Gastrocnemius medialis (tissue), 4 donors: ENCODE data around the gene RUNDC1. TPM values are rescaled to one million over a fixed set of nuclear protein-coding genes. Genes with fewer than 3 reads are reported as not detected.

Source experiments
- ATAC-seq, 2 donors: fragments of 150-250 bp; one replicate each; pipeline ENCODE4 v1.9.1; 2016
- DNase-seq, 2 donors: peaks; one replicate each; pipeline ENCODE4 v3.0.0-alpha.2; 2019
- H3K27ac ChIP-seq, 4 donors: fragments of 200-600 bp; sonication (generic); 1 replicate in 1 of 4; 2 replicates in 3 of 4; pipeline ENCODE4 v1.5.1; 2016 to 2018; ENCODE audit warnings: mild to moderate bottlenecking in 2 of 4, moderate library complexity in 1 of 4
- H3K27me3 ChIP-seq, 3 donors: fragments of 200-600 bp; sonication (generic) in 2 of 3; 1 replicate in 1 of 3; 2 replicates in 2 of 3; pipeline versions ENCODE4 v1.5.1 to v1.6.0; 2016 to 2019; ENCODE audit warnings: mild to moderate bottlenecking in 1 of 3, moderate library complexity in 1 of 3
- H3K36me3 ChIP-seq, 2 donors: fragments of 200-600 bp; sonication (generic) in 1 of 2; one replicate each; pipeline ENCODE4 v1.5.1; 2017 to 2018
- H3K4me1 ChIP-seq, 2 donors: fragments of 200-600 bp; sonication (generic) in 1 of 2; one replicate each; pipeline ENCODE4 v1.5.1; 2016 to 2017; ENCODE audit warnings: mild to moderate bottlenecking in 2 of 2
- H3K4me3 ChIP-seq, 4 donors: fragments of 200-600 bp; sonication (generic) in 3 of 4; 1 replicate in 1 of 4; 2 replicates in 3 of 4; pipeline ENCODE4 v1.5.1; 2016 to 2019; ENCODE audit warnings: mild to moderate bottlenecking in 2 of 4
- H3K9me3 ChIP-seq, 3 donors: fragments of 200-600 bp; sonication (generic) in 2 of 3; 1 replicate in 1 of 3; 2 replicates in 2 of 3; pipeline ENCODE4 v1.5.1; 2016 to 2019
- POLR2A ChIP-seq, 2 donors: fragments of 450-650 bp; IDR thresholded peaks; one replicate each; pipeline ENCODE4 v1.6.1; 2017; ENCODE audit warnings: antibody characterized with exemption in 2 of 2, mild to moderate bottlenecking in 2 of 2, moderate library complexity in 2 of 2
- in situ Hi-C, 4 donors: fragments of 200-750 bp; cut with MboI; loops; one replicate each; pipeline versions ENCODE4 v1.15.0 to v1.8.0; 2017; ENCODE audit warnings: low sequenced_read_pairs in 4 of 4
- intact Hi-C: fragments of 100-400 bp; cut with DNase I; formaldehyde crosslinking; loops from one replicate; pipeline ENCODE4 v1.15.1; 2023; ENCODE audit warnings: low total_unique reads
- total RNA-seq, 4 donors: library from RNA; depleted of rRNA; stranded (reverse); fragments of >200 nt; gene quantifications; one replicate each; pipeline versions ENCODE4 v1.1.0 to v1.2.3, GENCODE V29; 2016
- TF ChIP-seq, protein P1 (sequence below), 5 experiments: fragments of 450-650 bp in 3 of 5; fragments of 200-600 bp in 2 of 5; sonication (generic) in 2 of 5; IDR thresholded peaks in 4 of 5; conservative IDR thresholded peaks in 1 of 5; 1 replicate in 4 of 5; 2 replicates in 1 of 5; pipeline ENCODE4 v1.5.1; 2016 to 2019; ENCODE audit warnings: antibody characterized with exemption in 5 of 5, mild to moderate bottlenecking in 3 of 5, moderate library complexity in 3 of 5

The RUNDC1 gene
- total RNA-seq, 4 donors from 2014 or later = 13.8 to 19.8 (median 16.4) TPM

- H3K27me3 ChIP-seq = no peaks in the 10 kb centered on the region
- in situ Hi-C loops (loop anchor here in 1 of 4 donors (10.0 kb wide), 1 partner anchor 91 kb away; the partner anchor contains the start of gene BRCA1), intact Hi-C loops (no loop called here)
- no peaks in the 10 kb centered on the region for H3K9me3 ChIP-seq
- H3K4me3 ChIP-seq = no peak overlapping the region
- no peak overlapping the region for H3K27ac ChIP-seq
- H3K4me1 ChIP-seq = peaks cover 3 to 4% of the 10 kb centered on the region in 2 donors
- TF ChIP-seq, protein P1, sequence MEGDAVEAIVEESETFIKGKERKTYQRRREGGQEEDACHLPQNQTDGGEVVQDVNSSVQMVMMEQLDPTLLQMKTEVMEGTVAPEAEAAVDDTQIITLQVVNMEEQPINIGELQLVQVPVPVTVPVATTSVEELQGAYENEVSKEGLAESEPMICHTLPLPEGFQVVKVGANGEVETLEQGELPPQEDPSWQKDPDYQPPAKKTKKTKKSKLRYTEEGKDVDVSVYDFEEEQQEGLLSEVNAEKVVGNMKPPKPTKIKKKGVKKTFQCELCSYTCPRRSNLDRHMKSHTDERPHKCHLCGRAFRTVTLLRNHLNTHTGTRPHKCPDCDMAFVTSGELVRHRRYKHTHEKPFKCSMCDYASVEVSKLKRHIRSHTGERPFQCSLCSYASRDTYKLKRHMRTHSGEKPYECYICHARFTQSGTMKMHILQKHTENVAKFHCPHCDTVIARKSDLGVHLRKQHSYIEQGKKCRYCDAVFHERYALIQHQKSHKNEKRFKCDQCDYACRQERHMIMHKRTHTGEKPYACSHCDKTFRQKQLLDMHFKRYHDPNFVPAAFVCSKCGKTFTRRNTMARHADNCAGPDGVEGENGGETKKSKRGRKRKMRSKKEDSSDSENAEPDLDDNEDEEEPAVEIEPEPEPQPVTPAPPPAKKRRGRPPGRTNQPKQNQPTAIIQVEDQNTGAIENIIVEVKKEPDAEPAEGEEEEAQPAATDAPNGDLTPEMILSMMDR (IDR thresholded peaks at IDR 0.05 in 4 of 5, conservative IDR thresholded peaks at IDR 0.05 in 1 of 5) = no peak
- no peak for TF ChIP-seq POLR2A (IDR thresholded peaks at IDR 0.05)
- H3K36me3 ChIP-seq = no peaks in the 10 kb centered on the region
- ATAC-seq (no peak), DNase-seq (no peak)
These were observed 53.9 kb downstream of the RUNDC1 start for GRCh38 chr17:43033948-43034881.

GRCh38 chr17:43034894-43035293, 54.5 kb downstream of the RUNDC1 start:
- ATAC-seq (no peak), DNase-seq (no peak)
- no peak overlapping the region for H3K27ac ChIP-seq
- in situ Hi-C loops (loop anchor here in 1 of 4 donors (10.0 kb wide), 1 partner anchor 90 kb away; the partner anchor contains the start of gene BRCA1), intact Hi-C loops (no loop called here)
- no peak overlapping the region for H3K4me3 ChIP-seq
- H3K27me3 ChIP-seq = no peaks in the 10 kb centered on the region
- TF ChIP-seq, protein P1 (IDR thresholded peaks at IDR 0.05 in 4 of 5, conservative IDR thresholded peaks at IDR 0.05 in 1 of 5) = no peak
- no peak for TF ChIP-seq POLR2A (IDR thresholded peaks at IDR 0.05)
- no peaks in the 10 kb centered on the region for H3K36me3 ChIP-seq
- H3K4me1 ChIP-seq = peaks cover 0 to 4% of the 10 kb centered on the region in 2 donors
- no peaks in the 10 kb centered on the region for H3K9me3 ChIP-seq

GRCh38 chr17:43039646-43040045, 59.3 kb downstream of the RUNDC1 start:
- Histone ChIP-seq H3K4me3 (no peak overlapping the region), H3K27ac (no peak overlapping the region), H3K4me1 (no peaks in the 10 kb centered on the region), H3K27me3 (no peaks in the 10 kb centered on the region), H3K9me3 (no peaks in the 10 kb centered on the region), H3K36me3 (no peaks in the 10 kb centered on the region)
- in situ Hi-C loops (loop anchor here in 1 of 4 donors (10.0 kb wide), 1 partner anchor 85 kb away; the partner anchor contains the start of gene BRCA1), intact Hi-C loops (no loop called here)
- no peak for TF ChIP-seq POLR2A (IDR thresholded peaks at IDR 0.05)
- DNase-seq (no peak), ATAC-seq (no peak)

- H3K27ac ChIP-seq = no peak overlapping the region
- no peaks in the 10 kb centered on the region for H3K4me1 ChIP-seq
- in situ Hi-C loops (no loop called here), intact Hi-C loops (no loop called here)
- no peaks in the 10 kb centered on the region for H3K27me3 ChIP-seq
- ATAC-seq (no peak), DNase-seq (no peak)
- TF ChIP-seq POLR2A (IDR thresholded peaks at IDR 0.05) = no peak
- TF ChIP-seq, protein P1 (IDR thresholded peaks at IDR 0.05 in 4 of 5, conservative IDR thresholded peaks at IDR 0.05 in 1 of 5) = no peak
- H3K9me3 ChIP-seq = no peaks in the 10 kb centered on the region
- H3K36me3 ChIP-seq = no peaks in the 10 kb centered on the region
- no peak overlapping the region for H3K4me3 ChIP-seq
These were observed 60.3 kb downstream of the RUNDC1 start for GRCh38 chr17:43040655-43041054.

DNA sequence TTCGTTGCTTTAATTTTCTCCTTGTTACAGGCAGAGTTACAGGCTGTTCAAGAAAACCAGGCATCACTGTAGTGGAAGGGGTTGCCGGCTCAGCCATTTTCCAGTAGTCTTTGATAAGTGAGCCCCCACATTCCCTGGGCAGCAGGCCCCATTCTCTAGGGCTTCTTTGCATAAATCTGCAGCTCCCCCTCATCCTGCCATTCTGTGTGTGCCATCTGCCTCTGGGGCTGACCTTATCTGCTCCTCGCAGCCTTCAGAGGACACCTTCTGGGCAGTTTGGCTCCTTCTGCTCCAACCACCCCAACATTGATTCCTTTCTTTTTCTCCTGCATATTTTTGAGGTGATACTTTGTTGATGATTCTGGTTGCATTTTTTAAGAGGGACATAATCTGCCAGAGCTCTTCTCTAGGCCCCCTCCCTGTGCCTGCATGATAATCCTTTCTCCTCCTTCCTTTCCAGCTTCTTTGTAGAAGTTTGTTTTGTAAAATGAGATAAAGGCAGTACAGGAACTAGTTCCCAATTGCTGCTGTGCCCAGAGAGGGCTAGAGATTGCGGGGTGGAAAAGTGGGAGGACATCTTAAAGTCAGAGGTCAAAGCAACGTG, 61.8 kb downstream of the RUNDC1 start:
- Histone ChIP-seq H3K27me3 (no peaks in the 10 kb centered on the region), H3K4me1 (no peaks in the 10 kb centered on the region), H3K36me3 (no peaks in the 10 kb centered on the region), H3K27ac (no peak overlapping the region), H3K4me3 (no peak overlapping the region), H3K9me3 (no peaks in the 10 kb centered on the region)
- in situ Hi-C loops (no loop called here), intact Hi-C loops (no loop called here)
- DNase-seq (no peak), ATAC-seq (no peak)
- no peak for TF ChIP-seq POLR2A (IDR thresholded peaks at IDR 0.05)
- TF ChIP-seq, protein P1 (IDR thresholded peaks at IDR 0.05 in 4 of 5, conservative IDR thresholded peaks at IDR 0.05 in 1 of 5) = no peak
